HG02798 (cell line): ENCODE measurements around the gene KCTD16.

ENCODE experiments used
- ATAC-seq: cut with Tn5 transposase; IDR thresholded peaks from one replicate; pipeline ENCODE4 v1.9.1; 2021; ENCODE audit warnings: mild to moderate bottlenecking; ENCODE audit not compliant: unreplicated experiment, poor library complexity

The KCTD16 gene

GRCh38 chr5:144325532-144325931 is 154.9 kb downstream of the KCTD16 start:
- ATAC-seq, result no peak

GRCh38 chr5:144328494-144328893 is 157.8 kb downstream of the KCTD16 start:
- ATAC-seq, result no peak

GRCh38 chr5:144328980-144329379 is 158.3 kb downstream of the KCTD16 start:
- ATAC-seq, result no peak

- ATAC-seq, result no peak
Measured at GRCh38 chr5:144329681-144330080, 159.0 kb downstream of the KCTD16 start.

GRCh38 chr5:144331361-144331760 is 160.7 kb downstream of the KCTD16 start:
- no peak for ATAC-seq

GRCh38 chr5:144332265-144332664 is 161.6 kb downstream of the KCTD16 start:
- no peak for ATAC-seq

GRCh38 chr5:144333336-144333920 is 162.8 kb downstream of the KCTD16 start:
- ATAC-seq, result peak; percentile 76

- ATAC-seq, result peak; percentile 68
Measured at GRCh38 chr5:144335561-144335960, 164.9 kb downstream of the KCTD16 start.

- no peak for ATAC-seq
Measured at GRCh38 chr5:144336191-144336961, 165.7 kb downstream of the KCTD16 start.

- no peak for ATAC-seq
Measured at GRCh38 chr5:144352330-144352729, 181.7 kb downstream of the KCTD16 start.

- no peak for ATAC-seq
Measured at GRCh38 chr5:144352732-144353317, 182.2 kb downstream of the KCTD16 start.

- no peak for ATAC-seq
Measured at GRCh38 chr5:144356489-144356888, 185.8 kb downstream of the KCTD16 start.

GRCh38 chr5:144361406-144361805 is 190.7 kb downstream of the KCTD16 start:
- ATAC-seq, result no peak

- ATAC-seq, result no peak
Measured at GRCh38 chr5:144365885-144366284, 195.2 kb downstream of the KCTD16 start.

GRCh38 chr5:144367991-144368390 is 197.3 kb downstream of the KCTD16 start:
- ATAC-seq, result no peak

GRCh38 chr5:144368556-144368955 is 197.9 kb downstream of the KCTD16 start:
- no peak for ATAC-seq

GRCh38 chr5:144369006-144369405 is 198.3 kb downstream of the KCTD16 start:
- peak; percentile 53 for ATAC-seq

- no peak for ATAC-seq
Measured at GRCh38 chr5:144370273-144370672, 199.6 kb downstream of the KCTD16 start.

- ATAC-seq, result no peak
Measured at GRCh38 chr5:144374637-144375036, 204.0 kb downstream of the KCTD16 start.

GRCh38 chr5:144377207-144377606 is 206.5 kb downstream of the KCTD16 start:
- no peak for ATAC-seq

- ATAC-seq, result no peak
Measured at GRCh38 chr5:144378681-144379080, 208.0 kb downstream of the KCTD16 start.

- no peak for ATAC-seq
Measured at GRCh38 chr5:144385597-144385996, 214.9 kb downstream of the KCTD16 start.
